Nephron progenitor cell (in vitro differentiated cells): ENCODE data around the gene ARHGEF5.
A peak's percentile ranks its signal among the peaks of the same experiment; 100 is the strongest.

Source experiments
- DNase-seq: peaks from one replicate; pipeline ENCODE4 v3.0.0; 2021
- H3K27ac Mint-ChIP-seq: 2 replicates; pipeline ENCODE4 v1.8.0; 2021; ENCODE audit warnings: mild to moderate bottlenecking, moderate library complexity, mixed read lengths
- H3K27me3 Mint-ChIP-seq: 2 replicates; pipeline ENCODE4 v1.8.0; 2021; ENCODE audit warnings: mild to moderate bottlenecking, low read depth, mixed read lengths; ENCODE audit not compliant: poor library complexity
- H3K36me3 Mint-ChIP-seq: 2 replicates; pipeline ENCODE4 v1.8.0; 2021; ENCODE audit warnings: low read depth, mixed read lengths
- H3K4me1 Mint-ChIP-seq: 2 replicates; pipeline ENCODE4 v1.8.0; 2021; ENCODE audit warnings: mixed read lengths
- H3K4me3 Mint-ChIP-seq: 2 replicates; pipeline ENCODE4 v1.8.0; 2021; ENCODE audit warnings: mild to moderate bottlenecking, moderate library complexity, mixed read lengths
- H3K9me3 Mint-ChIP-seq: 2 replicates; pipeline ENCODE4 v1.8.0; 2021; ENCODE audit warnings: mild to moderate bottlenecking, moderate library complexity, mixed read lengths
- CTCF ChIP-seq: fragments of 200-600 bp; sonication (generic); IDR thresholded peaks from 2 replicates; pipeline ENCODE4 v1.5.0; 2021; ENCODE audit warnings: antibody characterized with exemption

ARHGEF5 gene

GRCh38 chr7:144403649-144404061 is 48.5 kb downstream of the ARHGEF5 start, which contains the start of gene NOBOX:
Gene NOBOX (minus strand): TSS chr7:144403693.
- Mint-ChIP-seq H3K36me3 (no peaks in the 10 kb centered on the region), H3K9me3 (no peaks in the 10 kb centered on the region), H3K4me3 (no peak within 1 kb of the TSS), H3K27me3 (peaks cover 18% of the 10 kb centered on the region), H3K27ac (peak within 1 kb of the TSS; percentile 77), H3K4me1 (peaks cover 41% of the 10 kb centered on the region)
- no peak for TF ChIP-seq CTCF
- DNase-seq = no peak

- Mint-ChIP-seq H3K27me3 (peaks cover 15% of the 10 kb centered on the region), H3K4me3 (no peak overlapping the region), H3K4me1 (peaks cover 51% of the 10 kb centered on the region), H3K36me3 (no peaks in the 10 kb centered on the region), H3K27ac (peak overlapping the region; percentile 77), H3K9me3 (no peaks in the 10 kb centered on the region)
- TF ChIP-seq CTCF = no peak
- DNase-seq = no peak
Observed at GRCh38 chr7:144404946-144405345, 49.7 kb downstream of the ARHGEF5 start.

- Mint-ChIP-seq H3K36me3 (no peaks in the 10 kb centered on the region), H3K27me3 (peaks cover 17% of the 10 kb centered on the region), H3K27ac (peak overlapping the region; percentile 4), H3K4me3 (no peak overlapping the region), H3K9me3 (no peaks in the 10 kb centered on the region), H3K4me1 (peaks cover 66% of the 10 kb centered on the region)
- no peak for TF ChIP-seq CTCF
- DNase-seq = no peak
Observed at GRCh38 chr7:144407266-144407931, 52.2 kb downstream of the ARHGEF5 start.

- Mint-ChIP-seq H3K9me3 (no peaks in the 10 kb centered on the region), H3K4me3 (no peak overlapping the region), H3K27me3 (peaks cover 17% of the 10 kb centered on the region), H3K36me3 (no peaks in the 10 kb centered on the region), H3K27ac (peak overlapping the region; percentile 4), H3K4me1 (peaks cover 66% of the 10 kb centered on the region)
- no peak for TF ChIP-seq CTCF
- DNase-seq = no peak
Observed at GRCh38 chr7:144408121-144408520, 52.9 kb downstream of the ARHGEF5 start.

GRCh38 chr7:144410441-144410840 is 55.2 kb downstream of the ARHGEF5 start:
- Mint-ChIP-seq H3K4me1 (peaks cover 56% of the 10 kb centered on the region), H3K36me3 (no peaks in the 10 kb centered on the region), H3K27me3 (peaks cover 18% of the 10 kb centered on the region), H3K27ac (peak overlapping the region; percentile 70), H3K4me3 (no peak overlapping the region), H3K9me3 (no peaks in the 10 kb centered on the region)
- TF ChIP-seq CTCF = no peak
- no peak for DNase-seq

GRCh38 chr7:144414815-144415214 is 59.6 kb downstream of the ARHGEF5 start:
- peaks cover 12% of the 10 kb centered on the region for H3K27me3 Mint-ChIP-seq
- H3K4me3 Mint-ChIP-seq = no peak overlapping the region
- H3K36me3 Mint-ChIP-seq = no peaks in the 10 kb centered on the region
- peaks cover 17% of the 10 kb centered on the region for H3K4me1 Mint-ChIP-seq
- H3K9me3 Mint-ChIP-seq = peaks cover 24% of the 10 kb centered on the region
- TF ChIP-seq CTCF = no peak
- H3K27ac Mint-ChIP-seq = no peak overlapping the region
- no peak for DNase-seq
